Cardiac septum (tissue), 1 donor: ENCODE measurements around the gene MYMX. TPM values are rescaled to one million over a fixed set of nuclear protein-coding genes. Genes with fewer than 3 reads are reported as not detected.
A peak's percentile ranks its signal among the peaks of the same experiment; 100 is the strongest.

Experiments used
- DNase-seq: peaks from one replicate; pipeline ENCODE4 v3.0.0-alpha.2; 2020; ENCODE audit warnings: low spot score
- intact Hi-C: fragments of 100-400 bp; cut with DNase I; formaldehyde crosslinking; loops from one replicate; pipeline ENCODE4 v1.14.0; 2022
- total RNA-seq: library from RNA; stranded (reverse); fragmentation: NEBNext Ultra II Directional; extraction: Animal tissue kit (Norgen Biotek cat#: 25700); gene quantifications from one replicate; pipeline ENCODE4 v1.2.1, GENCODE V29; 2021
- donor health status: DM: no; HTN: no; CAD: no.

Gene MYMX
- total RNA-seq, 1 donor from 2014 or later = 0.30 TPM

- no peak for DNase-seq
- intact Hi-C loops = no loop called here
Measured at GRCh38 chr6:44214307-44214706, 2.4 kb upstream of the MYMX start.

DNA sequence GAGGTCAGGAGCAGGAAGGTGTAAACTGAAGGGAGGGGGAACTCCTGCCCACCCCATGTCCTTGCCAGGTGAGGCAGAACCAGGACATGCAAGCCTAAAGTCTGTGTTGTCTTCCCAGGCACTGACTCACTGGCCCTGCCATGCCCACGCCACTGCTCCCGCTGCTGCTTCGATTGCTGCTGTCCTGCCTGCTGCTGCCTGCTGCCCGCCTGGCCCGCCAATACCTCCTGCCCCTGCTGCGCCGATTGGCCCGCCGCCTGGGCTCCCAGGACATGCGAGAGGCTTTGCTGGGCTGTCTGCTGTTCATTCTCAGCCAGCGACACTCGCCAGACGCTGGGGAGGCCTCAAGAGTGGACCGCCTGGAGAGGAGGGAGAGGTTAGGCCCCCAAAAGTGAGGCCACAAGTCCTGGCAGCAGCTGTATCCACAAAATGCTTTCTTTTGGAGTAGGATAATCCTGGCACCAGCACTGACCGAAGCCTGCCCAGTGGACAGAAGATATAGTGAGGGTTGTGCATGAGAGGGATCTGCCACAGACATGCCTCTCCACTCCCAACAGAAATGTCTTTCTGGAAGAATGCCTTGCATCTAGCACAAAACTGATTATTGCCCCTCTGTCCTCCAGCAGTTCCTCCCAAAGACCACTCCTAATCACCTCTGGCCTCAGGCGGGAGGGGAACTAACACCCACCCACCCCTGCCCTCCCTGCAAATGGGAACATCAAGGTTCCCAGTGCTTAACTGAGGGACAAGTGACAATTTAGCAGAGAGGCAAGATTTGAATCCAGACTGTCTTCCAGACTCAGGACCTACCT is 812 bp downstream of the MYMX start:
- peak; percentile 78 for DNase-seq
- intact Hi-C loops = no loop called here

- peak; percentile 92 for DNase-seq
- intact Hi-C loops = no loop called here
Measured at GRCh38 chr6:44219053-44219814, 2.5 kb downstream of the MYMX start.

DNA sequence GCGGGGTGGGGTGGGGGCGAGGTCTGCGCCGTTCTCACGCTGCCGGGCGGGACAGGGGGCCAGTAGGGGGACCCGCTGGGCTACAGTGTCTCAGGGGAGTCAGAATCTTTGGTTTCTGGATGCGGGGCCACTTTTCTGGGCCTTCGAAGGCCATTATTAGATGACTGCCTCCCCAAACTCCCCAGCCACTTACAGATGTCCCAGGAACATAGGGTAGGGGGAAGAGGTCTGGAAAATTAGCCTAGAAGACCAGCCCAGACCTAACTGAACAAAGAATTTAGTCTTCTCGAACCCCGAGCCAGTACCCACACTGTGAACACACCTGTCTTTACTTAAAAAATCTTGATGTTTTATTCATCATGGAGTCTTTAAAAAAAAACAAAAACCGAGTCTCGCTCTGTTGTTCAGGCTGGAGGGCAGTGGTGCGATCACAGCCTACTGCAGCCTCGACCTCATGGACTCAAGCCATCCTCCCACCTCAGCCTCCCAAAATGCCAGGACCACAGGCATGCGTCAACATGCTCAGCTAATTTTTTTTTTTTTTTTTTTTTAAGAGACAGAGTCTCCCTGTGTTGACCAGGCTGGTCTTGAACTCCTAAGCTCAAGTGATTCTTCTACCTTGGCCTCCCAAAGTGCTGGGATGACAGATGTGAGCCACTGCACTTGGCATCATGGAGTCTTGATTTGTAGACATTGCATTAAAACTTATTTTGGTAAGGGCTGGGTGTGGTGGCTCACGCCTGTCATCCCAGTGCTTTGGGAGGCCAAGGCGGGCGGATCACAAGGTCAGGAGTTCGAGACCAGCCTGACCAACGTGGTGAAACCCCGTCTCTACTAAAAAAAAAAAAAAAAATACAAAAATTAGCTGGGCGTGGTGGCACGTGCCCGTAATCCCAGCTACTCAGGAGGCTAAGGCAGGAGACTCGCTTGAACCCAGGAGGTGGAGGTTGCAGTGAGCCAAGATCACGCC is 3.4 kb downstream of the MYMX start:
- DNase-seq = peak; percentile 77
- intact Hi-C loops = loop anchor here (10.0 kb wide), 1 partner anchor 445 kb away; the partner anchor contains the start of gene VEGFA

- intact Hi-C loops = loop anchor here (1.0 to 10.0 kb wide), 3 partner anchors 13 to 446 kb away; partner anchors contain the start of genes HSP90AB1 and VEGFA
- no peak for DNase-seq
Measured at GRCh38 chr6:44220913-44221290, 4.2 kb downstream of the MYMX start.

GRCh38 chr6:44221291-44221960 is 4.7 kb downstream of the MYMX start:
- intact Hi-C loops = loop anchor here (1.0 to 10.0 kb wide), 3 partner anchors 13 to 447 kb away; partner anchors contain the start of genes HSP90AB1 and VEGFA
- peak; percentile 95 for DNase-seq

- intact Hi-C loops = loop anchor here (1.0 to 10.0 kb wide), 3 partner anchors 12 to 447 kb away; partner anchors contain the start of genes HSP90AB1 and VEGFA
- DNase-seq = no peak
Measured at GRCh38 chr6:44221961-44222335, 5.2 kb downstream of the MYMX start.

GRCh38 chr6:44222486-44223318 is 6.0 kb downstream of the MYMX start:
- peak; percentile 74 for DNase-seq
- intact Hi-C loops = loop anchor here (10.0 kb wide), 1 partner anchor 448 kb away; the partner anchor contains the start of gene VEGFA

GRCh38 chr6:44223319-44224028 is 6.7 kb downstream of the MYMX start, which contains the start of gene SLC29A1:
SLC29A1 (plus strand) TSS chr6:44223595; CDS start chr6:44227314, 3,719 bp downstream.
- intact Hi-C loops = loop anchor here (10.0 kb wide), 1 partner anchor 449 kb away; the partner anchor contains the start of gene VEGFA
- DNase-seq = peak; percentile 93

GRCh38 chr6:44224029-44224964 is 7.6 kb downstream of the MYMX start:
- intact Hi-C loops = loop anchor here (10.0 kb wide), 1 partner anchor 449 kb away; the partner anchor contains the start of gene VEGFA
- peak; percentile 76 for DNase-seq

- DNase-seq = no peak
- intact Hi-C loops = loop anchor here (10.0 kb wide), 1 partner anchor 450 kb away; the partner anchor contains the start of gene VEGFA
Measured at GRCh38 chr6:44224965-44225305, 8.2 kb downstream of the MYMX start.

DNA sequence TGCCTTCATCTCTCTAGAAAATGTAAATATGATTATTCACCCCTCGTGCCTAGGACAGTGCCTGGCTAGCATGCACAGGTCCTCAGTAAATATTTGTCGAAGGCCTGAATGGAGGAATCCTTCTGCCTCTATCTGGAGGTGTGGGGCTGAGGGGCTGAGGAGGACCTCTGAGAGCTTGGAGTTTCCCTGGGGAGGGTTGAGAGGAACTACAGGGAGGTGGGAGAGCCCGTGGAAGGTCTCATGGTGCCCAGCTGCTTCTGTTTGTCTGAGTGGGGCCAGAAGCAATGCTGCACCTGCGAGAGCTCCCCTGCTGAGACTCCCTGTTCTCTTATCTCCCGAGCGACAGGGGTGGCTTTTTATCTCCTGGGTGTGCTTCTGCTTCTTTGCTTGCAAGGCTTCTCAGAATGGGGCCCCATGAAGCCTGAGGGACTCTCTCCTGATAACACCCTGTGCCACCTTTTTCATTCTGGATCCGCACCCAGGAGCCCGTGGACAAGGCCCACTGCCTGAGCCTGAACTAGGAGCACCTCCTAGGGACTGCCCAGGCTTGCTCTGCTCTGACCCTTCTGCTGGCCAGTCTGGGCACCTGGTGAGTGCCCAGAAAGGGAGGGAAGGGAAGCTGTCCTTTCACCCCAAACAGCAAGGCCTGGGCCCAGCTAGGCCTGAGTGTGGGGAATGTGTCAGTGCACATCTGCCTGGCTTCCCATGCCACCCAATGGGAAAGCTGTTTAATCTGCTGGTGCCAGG is 9.0 kb downstream of the MYMX start:
- intact Hi-C loops = loop anchor here (10.0 kb wide), 1 partner anchor 451 kb away; the partner anchor contains the start of gene VEGFA
- peak; percentile 71 for DNase-seq

DNA sequence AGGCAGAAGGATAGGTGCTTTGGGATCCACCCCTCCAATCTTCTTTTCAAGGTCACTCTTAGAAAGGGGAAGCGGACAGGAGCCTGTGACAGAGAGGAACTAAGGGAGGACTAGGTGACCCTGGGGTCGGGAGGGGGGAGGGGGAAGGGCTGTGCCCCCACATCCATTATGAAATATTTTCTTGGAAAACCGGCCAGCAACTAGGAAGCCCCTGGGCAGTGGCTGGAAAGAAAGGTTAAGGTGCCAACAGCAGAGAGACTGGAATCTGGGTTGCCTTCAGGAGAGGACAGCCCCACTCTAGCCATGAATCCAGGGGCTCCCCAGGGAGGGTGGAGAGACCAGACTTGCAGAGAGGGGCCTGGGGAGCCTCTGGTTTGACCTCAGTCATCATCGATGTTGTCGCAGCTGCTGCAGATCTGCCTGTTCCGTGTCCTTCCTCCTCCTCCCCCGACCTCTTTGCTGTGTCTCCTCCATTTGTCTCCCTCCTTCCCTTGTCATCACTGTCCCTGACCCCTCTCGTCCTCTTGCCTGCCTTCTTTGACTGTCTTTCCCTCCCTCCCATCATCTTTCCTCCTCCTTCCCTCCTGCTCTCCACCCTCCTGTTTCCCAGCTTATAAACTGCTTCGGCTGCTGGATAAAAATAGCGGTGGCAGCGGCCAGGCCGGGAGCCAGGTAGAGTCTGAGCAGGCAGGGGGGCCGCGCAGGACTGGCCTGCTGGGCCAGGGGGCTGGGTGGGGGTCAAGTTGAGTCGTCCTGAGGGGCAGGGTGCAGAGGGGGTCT is 9.8 kb downstream of the MYMX start:
- intact Hi-C loops = loop anchor here (10.0 kb wide), 1 partner anchor 452 kb away; the partner anchor contains the start of gene VEGFA
- peak; percentile 81 for DNase-seq

- peak; percentile 69 for DNase-seq
- intact Hi-C loops = loop anchor here (10.0 kb wide), 1 partner anchor 452 kb away; the partner anchor contains the start of gene VEGFA
Measured at GRCh38 chr6:44227148-44227793, 10.5 kb downstream of the MYMX start.
